Lower leg skin (tissue), 3 donors: Measurements from ENCODE around the gene LRRC74B.

Experiments
- POLR2A ChIP-seq, 2 donors: fragments of 450-650 bp; IDR thresholded peaks; one replicate each; pipeline ENCODE4 v1.6.1; 2016 to 2017; ENCODE audit warnings: antibody characterized with exemption in 2 of 2, mild to moderate bottlenecking in 1 of 2, moderate library complexity in 1 of 2
- TF ChIP-seq, protein P1 (sequence below), 3 donors: fragments of 450-650 bp; IDR thresholded peaks; one replicate each; pipeline ENCODE4 v1.5.1; 2016; ENCODE audit warnings: antibody characterized with exemption in 3 of 3, mild to moderate bottlenecking in 3 of 3, moderate library complexity in 2 of 3

DNA sequence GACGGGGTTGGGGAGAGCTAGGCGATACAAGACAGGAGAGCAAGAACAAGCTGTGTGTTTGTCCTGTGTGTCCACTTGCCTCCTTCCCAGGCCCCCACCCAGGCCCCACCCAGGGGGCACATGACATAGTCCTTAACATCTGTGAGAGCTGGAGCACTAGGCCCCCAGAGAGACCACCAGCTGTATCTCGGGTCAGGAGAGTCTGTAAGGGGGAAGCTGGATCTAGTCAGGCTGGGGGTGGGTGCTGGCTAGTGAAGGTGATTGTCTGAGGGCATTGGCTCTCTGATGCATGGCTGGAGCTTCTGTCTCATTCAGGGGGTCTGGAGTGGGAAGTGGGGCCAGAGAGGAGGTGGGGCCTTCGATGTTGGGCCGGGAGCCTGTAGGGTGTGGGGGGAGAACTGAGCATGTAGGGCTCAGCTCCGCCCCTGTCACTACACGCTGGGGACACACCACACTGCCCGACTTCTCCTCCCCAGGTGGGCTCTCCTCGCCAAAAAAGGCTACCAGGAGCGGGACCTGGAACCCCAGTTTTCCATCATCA lies 30.2 kb upstream of the LRRC74B start:
- TF ChIP-seq, protein P1, sequence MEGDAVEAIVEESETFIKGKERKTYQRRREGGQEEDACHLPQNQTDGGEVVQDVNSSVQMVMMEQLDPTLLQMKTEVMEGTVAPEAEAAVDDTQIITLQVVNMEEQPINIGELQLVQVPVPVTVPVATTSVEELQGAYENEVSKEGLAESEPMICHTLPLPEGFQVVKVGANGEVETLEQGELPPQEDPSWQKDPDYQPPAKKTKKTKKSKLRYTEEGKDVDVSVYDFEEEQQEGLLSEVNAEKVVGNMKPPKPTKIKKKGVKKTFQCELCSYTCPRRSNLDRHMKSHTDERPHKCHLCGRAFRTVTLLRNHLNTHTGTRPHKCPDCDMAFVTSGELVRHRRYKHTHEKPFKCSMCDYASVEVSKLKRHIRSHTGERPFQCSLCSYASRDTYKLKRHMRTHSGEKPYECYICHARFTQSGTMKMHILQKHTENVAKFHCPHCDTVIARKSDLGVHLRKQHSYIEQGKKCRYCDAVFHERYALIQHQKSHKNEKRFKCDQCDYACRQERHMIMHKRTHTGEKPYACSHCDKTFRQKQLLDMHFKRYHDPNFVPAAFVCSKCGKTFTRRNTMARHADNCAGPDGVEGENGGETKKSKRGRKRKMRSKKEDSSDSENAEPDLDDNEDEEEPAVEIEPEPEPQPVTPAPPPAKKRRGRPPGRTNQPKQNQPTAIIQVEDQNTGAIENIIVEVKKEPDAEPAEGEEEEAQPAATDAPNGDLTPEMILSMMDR (IDR thresholded peaks at IDR 0.05), result no peak
- TF ChIP-seq POLR2A (IDR thresholded peaks at IDR 0.05), result no peak
